GM12864 (cell line): ENCODE results near the gene XRN2.

Source experiments
- DNase-seq: peaks from one replicate; pipeline ENCODE4 v3.0.0-alpha.2; 2011; ENCODE audit warnings: low read depth
- H3K4me3 ChIP-seq: 2 replicates; pipeline ENCODE4 v1.5.1; 2011; ENCODE audit warnings: mild to moderate bottlenecking, low read depth, low read length, control low read depth
- CTCF ChIP-seq: IDR thresholded peaks from 2 replicates; pipeline ENCODE4 v1.5.1; 2011; ENCODE audit warnings: low read depth, mild to moderate bottlenecking, moderate library complexity, low read length, control low read depth, inconsistent platforms; ENCODE audit errors: missing control alignments

Gene XRN2

GRCh38 chr20:21384308-21384892 is 81.3 kb downstream of the XRN2 start:
- no peak for DNase-seq
- TF ChIP-seq CTCF = no peak
- H3K4me3 ChIP-seq = no peak overlapping the region

GRCh38 chr20:21386111-21386510 is 83.0 kb downstream of the XRN2 start:
- no peak for TF ChIP-seq CTCF
- no peak overlapping the region for H3K4me3 ChIP-seq

GRCh38 chr20:21387528-21387927 is 84.4 kb downstream of the XRN2 start:
- H3K4me3 ChIP-seq = no peak overlapping the region
- DNase-seq = no peak
- TF ChIP-seq CTCF = no peak

More at GRCh38 chr20:21386111-21386510, 83.0 kb downstream of the XRN2 start:
- no peak for DNase-seq

GRCh38 chr20:21388566-21388965 is 85.4 kb downstream of the XRN2 start:
- no peak for DNase-seq
- TF ChIP-seq CTCF = no peak
- no peak overlapping the region for H3K4me3 ChIP-seq

- no peak for TF ChIP-seq CTCF
- DNase-seq = no peak
Observed at GRCh38 chr20:21389368-21389767, 86.2 kb downstream of the XRN2 start.

GRCh38 chr20:21390768-21391167 is 87.6 kb downstream of the XRN2 start:
- TF ChIP-seq CTCF = no peak
- H3K4me3 ChIP-seq = no peak overlapping the region
- no peak for DNase-seq

More at GRCh38 chr20:21389368-21389767, 86.2 kb downstream of the XRN2 start:
- no peak overlapping the region for H3K4me3 ChIP-seq
